Dedifferentiated amniotic fluid mesenchymal stem cell (primary cell): ENCODE measurements around the gene FTO.

ENCODE experiments used
- DNase-seq: peaks from one replicate; pipeline ENCODE4 v3.0.0-alpha.2; 2016; ENCODE audit errors: extremely low spot score

FTO gene

DNA sequence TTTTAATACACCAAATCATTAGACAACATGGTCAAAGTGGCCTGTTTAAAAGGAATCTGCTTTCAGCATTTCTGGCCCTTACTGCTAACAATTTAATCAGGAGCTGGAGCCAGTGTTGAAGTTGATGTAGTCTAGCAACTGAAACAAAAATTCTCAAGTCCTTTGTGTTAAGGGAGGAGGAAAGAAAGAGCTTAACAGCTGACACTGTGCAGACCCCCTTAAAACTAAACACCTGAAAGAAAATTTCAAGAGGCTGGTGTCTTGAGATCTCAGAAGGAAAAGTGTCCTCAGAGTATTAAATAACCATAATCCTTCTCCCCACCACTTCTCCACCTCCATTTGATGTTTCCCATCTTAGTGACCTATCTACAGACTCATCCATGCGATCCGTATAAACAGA is 232.1 kb downstream of the FTO start:
- no peak for DNase-seq

- no peak for DNase-seq
Measured at GRCh38 chr16:53936529-53936928, 232.6 kb downstream of the FTO start.

GRCh38 chr16:53937161-53937880 is 233.4 kb downstream of the FTO start:
- no peak for DNase-seq

GRCh38 chr16:53944025-53944424 is 240.1 kb downstream of the FTO start:
- no peak for DNase-seq

- no peak for DNase-seq
Measured at GRCh38 chr16:53945996-53946395, 242.0 kb downstream of the FTO start.

DNA sequence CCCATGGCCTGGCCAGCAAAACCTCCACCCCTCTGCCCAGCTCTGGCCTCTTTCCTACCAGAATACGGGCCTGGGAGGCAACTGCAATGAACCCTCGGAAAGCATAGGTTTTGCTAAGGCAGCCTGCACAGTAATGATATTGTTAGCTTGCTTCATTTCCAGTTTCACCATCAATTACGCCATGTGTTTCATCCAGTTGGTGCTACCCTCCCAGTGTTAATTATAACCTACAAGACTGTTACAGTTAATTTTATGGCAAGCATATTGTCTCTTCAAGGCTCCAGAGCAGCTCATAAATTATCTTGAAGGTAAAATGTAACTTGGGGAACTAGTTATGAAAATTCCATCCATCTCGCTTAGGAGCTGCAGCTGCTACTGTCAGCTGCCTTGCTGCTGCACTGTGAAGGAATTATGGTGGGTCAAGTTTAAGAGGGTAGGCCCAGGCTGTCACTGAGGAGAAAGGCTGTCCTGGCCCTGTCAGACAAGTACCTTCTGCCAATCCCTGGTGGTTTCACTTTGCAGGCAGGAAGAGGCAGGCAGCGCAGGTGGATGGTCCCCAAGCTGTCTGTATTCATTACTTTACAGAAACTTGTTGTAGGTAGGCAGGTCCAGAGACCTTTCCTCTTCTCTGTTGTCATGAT is 242.9 kb downstream of the FTO start:
- no peak for DNase-seq

DNA sequence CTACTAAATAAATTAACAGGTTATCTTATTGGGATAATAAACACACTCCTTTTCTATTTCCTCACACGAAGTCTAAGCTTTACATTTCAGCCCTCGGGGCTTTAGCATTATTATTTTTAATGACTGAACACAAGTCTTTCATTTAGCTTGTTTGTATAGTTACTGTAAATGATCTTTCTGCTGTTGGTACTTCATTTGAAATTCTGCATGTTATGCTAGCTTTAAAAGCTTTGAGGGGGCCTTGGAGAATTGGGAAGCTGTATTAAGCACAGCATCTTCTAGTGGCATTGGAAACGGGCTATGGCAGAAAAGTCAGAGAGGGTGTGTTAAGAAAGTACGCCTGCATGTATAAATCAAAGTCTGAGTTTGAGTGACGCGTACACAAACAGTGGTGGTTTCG is 243.7 kb downstream of the FTO start:
- DNase-seq, result no peak

DNA sequence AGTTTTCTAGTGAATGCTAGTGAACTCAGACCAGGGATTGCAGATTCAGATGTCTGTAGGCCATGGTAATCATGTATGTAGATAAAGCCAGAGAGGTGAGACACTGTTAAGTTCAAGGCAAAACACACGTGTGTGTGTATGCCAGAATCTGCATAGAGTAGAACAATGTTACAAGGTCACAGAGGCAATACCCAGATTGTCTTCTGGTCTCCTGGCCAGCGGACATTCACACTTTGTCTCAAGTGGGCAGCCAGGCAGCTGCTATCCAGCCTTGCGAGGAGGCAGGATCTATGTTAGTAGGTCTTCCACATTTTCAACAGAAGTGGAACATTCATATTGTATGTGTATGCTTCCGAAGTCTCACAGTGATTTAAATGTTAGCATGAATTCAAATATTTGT is 244.4 kb downstream of the FTO start:
- no peak for DNase-seq

GRCh38 chr16:53948734-53949430 is 244.9 kb downstream of the FTO start:
- DNase-seq, result no peak

DNA sequence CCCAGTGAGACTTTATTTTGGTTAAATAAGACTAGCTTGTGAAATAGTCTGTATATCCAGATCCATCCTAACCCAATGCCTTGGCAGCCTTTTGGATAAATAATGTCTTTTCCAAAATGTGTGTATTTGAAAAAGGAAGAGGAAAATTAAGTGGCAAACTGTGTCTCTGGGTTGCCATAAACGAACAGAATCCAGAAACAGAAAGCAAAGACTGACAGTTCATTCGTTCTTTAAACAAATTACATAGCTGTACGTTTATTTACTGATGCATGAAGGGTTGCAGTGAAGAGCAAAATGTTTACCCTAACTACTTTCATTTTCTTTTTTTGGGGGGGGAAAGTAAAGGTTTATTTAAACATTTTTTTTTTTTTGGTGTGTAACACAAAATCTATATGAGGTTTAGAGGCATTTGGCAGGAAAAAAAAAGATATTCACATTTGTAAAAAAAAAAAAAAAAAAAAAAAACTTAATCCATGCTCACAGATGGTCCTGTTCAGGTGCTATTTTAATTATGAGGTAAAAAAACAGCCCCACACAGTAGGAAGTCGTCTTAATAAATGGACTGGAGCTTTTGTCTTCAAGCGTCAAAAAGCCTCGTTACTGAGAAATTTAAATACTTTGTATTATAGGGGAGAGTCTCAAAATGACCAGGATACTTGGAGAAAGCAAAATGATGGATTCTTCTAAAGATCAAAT is 245.9 kb downstream of the FTO start:
- DNase-seq, result no peak

DNA sequence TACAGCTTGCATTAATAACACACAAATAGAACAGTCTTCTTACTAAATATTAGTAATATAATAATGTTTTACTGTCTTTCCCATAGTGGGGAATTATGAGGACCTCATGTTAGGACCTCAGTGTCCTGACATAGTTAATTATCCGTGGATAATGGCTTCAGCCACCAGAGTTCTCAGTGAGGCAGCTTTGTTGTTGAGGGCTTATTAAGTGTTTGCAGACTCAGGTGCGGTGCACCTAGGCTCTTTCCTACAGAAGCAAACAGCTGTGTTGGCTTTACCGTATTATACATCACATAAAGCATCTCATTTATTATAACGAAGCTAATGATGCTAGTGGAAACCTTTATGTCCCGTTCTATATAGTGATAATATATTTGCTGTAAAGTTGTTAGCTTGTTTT is 246.7 kb downstream of the FTO start:
- DNase-seq, result no peak

DNA sequence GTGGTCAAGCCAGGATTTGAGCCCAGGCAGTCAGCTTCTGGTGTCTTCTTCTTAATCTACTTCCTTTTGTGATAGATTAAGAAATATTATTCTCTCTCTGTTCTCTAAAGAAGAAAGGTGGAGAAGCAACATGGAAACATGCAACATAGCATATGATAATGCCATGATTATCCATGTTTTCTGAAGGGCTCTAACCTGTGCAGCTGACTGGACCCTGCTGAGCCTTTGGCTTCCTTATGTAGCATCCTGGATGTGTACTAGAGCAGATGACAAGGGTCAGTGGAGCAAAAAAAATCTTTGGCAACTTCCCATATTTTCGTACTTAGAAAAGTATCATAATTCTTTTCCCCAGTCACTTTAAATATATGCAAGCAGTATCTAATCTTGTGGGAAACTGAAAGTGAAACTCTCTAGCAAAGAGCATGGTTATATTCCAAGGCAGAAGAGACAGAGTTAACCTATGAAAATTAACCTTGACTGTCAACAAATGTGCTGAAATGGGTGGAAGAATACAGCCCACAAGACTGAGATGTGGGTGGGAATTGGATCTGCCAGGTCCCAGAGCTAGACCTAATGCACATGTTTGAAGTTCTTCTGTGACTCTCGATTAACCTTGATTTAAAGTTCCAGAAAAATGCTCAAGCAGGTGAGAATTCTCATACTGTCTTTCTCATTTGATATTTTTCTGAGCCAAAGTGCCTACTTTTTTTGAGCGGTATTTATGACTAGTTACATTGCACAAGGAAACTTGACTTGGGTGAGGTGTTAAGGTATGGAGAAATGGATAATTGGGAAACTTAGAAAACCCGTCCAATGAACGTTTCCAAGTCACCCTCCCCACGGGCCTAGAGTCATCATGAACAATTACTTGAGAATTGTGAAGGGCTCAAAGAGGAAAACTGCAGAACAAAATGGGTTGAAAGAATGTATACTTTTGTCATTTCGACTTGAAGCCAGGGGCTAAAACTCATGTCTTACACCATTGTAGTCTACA is 248.6 kb downstream of the FTO start:
- DNase-seq, result peak; percentile 34

- DNase-seq, result no peak
Measured at GRCh38 chr16:53953336-53953735, 249.4 kb downstream of the FTO start.

- no peak for DNase-seq
Measured at GRCh38 chr16:53955221-53955875, 251.4 kb downstream of the FTO start.

- no peak for DNase-seq
Measured at GRCh38 chr16:53958341-53958880, 254.5 kb downstream of the FTO start.

GRCh38 chr16:53960050-53960812 is 256.3 kb downstream of the FTO start:
- no peak for DNase-seq

- no peak for DNase-seq
Measured at GRCh38 chr16:53960954-53961616, 257.1 kb downstream of the FTO start.

- no peak for DNase-seq
Measured at GRCh38 chr16:53962041-53962440, 258.1 kb downstream of the FTO start.

DNA sequence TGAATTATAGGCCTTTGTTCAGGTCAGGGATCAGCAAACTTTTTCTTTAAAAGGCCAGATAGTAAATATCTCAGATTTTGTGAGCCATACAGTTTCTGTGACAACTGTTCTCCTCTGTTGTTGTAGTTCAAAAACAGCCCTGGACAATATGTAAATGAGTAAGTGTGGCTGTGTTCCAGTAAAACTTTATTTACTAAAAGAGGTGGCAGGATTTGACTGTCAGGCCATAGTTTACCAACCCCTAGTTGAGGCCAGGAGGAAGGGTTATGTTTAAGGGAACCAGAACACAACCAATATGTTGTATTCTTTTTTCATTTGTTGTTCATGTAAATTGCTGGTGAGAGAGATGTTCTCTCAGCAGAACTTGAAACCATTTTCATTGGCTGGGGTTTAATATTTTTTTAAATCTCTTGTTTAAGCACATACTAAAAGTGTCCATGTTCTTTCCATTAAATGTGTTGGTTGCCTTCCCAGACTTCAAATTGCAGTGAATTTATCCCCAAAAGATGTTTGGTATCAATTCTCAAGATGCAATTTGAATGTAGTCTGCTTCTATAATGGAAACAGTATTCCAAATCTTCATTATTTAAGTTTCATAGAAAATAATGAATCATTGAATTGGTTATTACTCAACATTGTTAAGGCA is 260.3 kb downstream of the FTO start:
- DNase-seq, result no peak
